ENCODE results near the gene SRMS.

DNA sequence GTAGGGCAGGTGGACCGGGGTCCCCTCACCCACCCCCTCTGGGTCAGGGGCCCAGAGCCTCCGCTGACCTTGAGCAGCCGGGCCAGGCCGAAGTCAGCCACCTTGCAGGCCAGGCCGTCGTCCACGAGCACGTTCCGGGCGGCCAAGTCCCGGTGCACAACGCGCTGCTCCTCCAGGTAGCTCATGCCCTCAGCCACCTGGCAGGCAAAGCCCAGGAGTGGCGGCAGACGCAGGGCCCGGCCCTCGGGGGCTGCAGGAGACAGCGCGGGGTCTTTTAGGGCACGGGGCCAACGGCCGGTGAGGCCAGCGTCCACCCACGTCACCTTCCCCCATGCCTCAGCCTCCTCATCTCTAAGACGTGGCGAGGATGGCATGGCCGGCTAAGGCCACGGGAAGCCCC lies 6.2 kb downstream of the SRMS start:
- TF ChIP-seq, protein P1, sequence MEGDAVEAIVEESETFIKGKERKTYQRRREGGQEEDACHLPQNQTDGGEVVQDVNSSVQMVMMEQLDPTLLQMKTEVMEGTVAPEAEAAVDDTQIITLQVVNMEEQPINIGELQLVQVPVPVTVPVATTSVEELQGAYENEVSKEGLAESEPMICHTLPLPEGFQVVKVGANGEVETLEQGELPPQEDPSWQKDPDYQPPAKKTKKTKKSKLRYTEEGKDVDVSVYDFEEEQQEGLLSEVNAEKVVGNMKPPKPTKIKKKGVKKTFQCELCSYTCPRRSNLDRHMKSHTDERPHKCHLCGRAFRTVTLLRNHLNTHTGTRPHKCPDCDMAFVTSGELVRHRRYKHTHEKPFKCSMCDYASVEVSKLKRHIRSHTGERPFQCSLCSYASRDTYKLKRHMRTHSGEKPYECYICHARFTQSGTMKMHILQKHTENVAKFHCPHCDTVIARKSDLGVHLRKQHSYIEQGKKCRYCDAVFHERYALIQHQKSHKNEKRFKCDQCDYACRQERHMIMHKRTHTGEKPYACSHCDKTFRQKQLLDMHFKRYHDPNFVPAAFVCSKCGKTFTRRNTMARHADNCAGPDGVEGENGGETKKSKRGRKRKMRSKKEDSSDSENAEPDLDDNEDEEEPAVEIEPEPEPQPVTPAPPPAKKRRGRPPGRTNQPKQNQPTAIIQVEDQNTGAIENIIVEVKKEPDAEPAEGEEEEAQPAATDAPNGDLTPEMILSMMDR (IDR thresholded peaks at IDR 0.05) = no peak
- no peak for TF ChIP-seq POLR2A (IDR thresholded peaks at IDR 0.05)
